ENCODE data around the gene NPRL2. TPM values are rescaled to one million over a fixed set of nuclear protein-coding genes. Genes with fewer than 3 reads are reported as not detected.

NPRL2 gene
- total RNA-seq, 1 donor from 2014 or later, result 30.4 TPM

- H3K4me1 Mint-ChIP-seq (ENCODE audit: low read depth, unreplicated experiment), result peaks cover 12% of the 10 kb centered on the region
Measured at GRCh38 chr3:50388016-50388719, 37.6 kb upstream of the NPRL2 start.

DNA sequence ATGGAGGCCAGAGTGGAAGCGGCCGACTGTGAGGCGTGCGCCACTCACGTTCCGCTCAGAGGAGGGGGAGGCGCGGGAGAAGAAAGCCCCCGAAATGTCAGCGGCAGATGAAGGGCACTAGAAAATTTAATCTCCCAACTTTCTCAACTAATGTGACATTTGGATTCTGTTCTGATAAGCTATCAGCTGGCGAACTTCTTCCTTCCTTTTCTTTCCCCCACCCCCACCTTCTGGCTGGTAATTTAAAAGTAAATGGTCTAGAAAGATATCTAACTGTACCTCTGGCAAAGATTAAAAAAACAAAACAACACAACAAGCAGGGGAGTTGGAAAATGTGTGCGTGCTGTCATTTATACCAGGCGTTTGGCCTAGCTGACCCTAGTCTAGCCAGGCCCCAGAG lies 35.2 kb upstream of the NPRL2 start:
- peaks cover 20% of the 10 kb centered on the region for H3K4me1 Mint-ChIP-seq (ENCODE audit: low read depth, unreplicated experiment)
- peaks cover 6% of the 10 kb centered on the region for H3K27me3 Mint-ChIP-seq (ENCODE audit: unreplicated experiment)
- H3K36me3 Mint-ChIP-seq (ENCODE audit: unreplicated experiment), result no peaks in the 10 kb centered on the region
- no peak overlapping the region for H3K4me3 Mint-ChIP-seq (ENCODE audit: unreplicated experiment)
- H3K27ac Mint-ChIP-seq (ENCODE audit: unreplicated experiment), result no peak overlapping the region
- no peak for TF ChIP-seq CTCF (IDR thresholded peaks at IDR 0.05; ENCODE audit: partially characterized antibody, unreplicated experiment)
- DNase-seq, result no peak
- peaks cover 2% of the 10 kb centered on the region for H3K9me3 Mint-ChIP-seq (ENCODE audit: unreplicated experiment)

More at GRCh38 chr3:50388016-50388719, 37.6 kb upstream of the NPRL2 start:
- Mint-ChIP-seq H3K9me3 (ENCODE audit: unreplicated experiment) (peaks cover 2% of the 10 kb centered on the region), H3K36me3 (ENCODE audit: unreplicated experiment) (no peaks in the 10 kb centered on the region), H3K27ac (ENCODE audit: unreplicated experiment) (no peak overlapping the region), H3K4me3 (ENCODE audit: unreplicated experiment) (no peak overlapping the region), H3K27me3 (ENCODE audit: unreplicated experiment) (peaks cover 8% of the 10 kb centered on the region)
- DNase-seq, result peak; percentile 68
- peak; percentile 34 for TF ChIP-seq CTCF (IDR thresholded peaks at IDR 0.05; ENCODE audit: partially characterized antibody, unreplicated experiment)

DNA sequence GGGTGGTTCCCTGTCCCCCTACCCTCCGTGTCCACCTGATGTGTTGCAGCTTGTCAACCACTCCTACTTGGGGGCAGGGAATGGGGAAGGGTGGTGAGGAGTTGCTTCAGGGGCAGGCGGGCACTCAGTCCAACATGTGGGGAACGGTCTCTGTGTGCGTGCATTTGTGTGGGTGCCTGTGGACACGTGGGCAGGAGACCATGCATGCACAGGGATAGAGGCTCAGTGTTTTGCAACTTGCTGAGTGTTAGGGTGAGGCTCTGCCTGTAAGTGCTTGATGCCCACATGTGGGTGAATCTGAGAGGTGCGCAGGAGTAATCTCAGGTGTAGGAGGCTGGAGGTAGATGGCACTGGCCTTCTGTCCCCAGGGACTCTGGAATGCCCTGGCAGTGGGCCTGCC lies 33.2 kb upstream of the NPRL2 start:
- Mint-ChIP-seq H3K4me3 (ENCODE audit: unreplicated experiment) (no peak overlapping the region), H3K36me3 (ENCODE audit: unreplicated experiment) (no peaks in the 10 kb centered on the region), H3K9me3 (ENCODE audit: unreplicated experiment) (peaks cover 4% of the 10 kb centered on the region), H3K4me1 (ENCODE audit: low read depth, unreplicated experiment) (peaks cover 24% of the 10 kb centered on the region), H3K27me3 (ENCODE audit: unreplicated experiment) (peaks cover 9% of the 10 kb centered on the region), H3K27ac (ENCODE audit: unreplicated experiment) (no peak overlapping the region)
- no peak for DNase-seq
- TF ChIP-seq CTCF (IDR thresholded peaks at IDR 0.05; ENCODE audit: partially characterized antibody, unreplicated experiment), result no peak

- Mint-ChIP-seq H3K9me3 (ENCODE audit: unreplicated experiment) (peaks cover 4% of the 10 kb centered on the region), H3K27me3 (ENCODE audit: unreplicated experiment) (peaks cover 8% of the 10 kb centered on the region), H3K4me1 (ENCODE audit: low read depth, unreplicated experiment) (peaks cover 22% of the 10 kb centered on the region), H3K27ac (ENCODE audit: unreplicated experiment) (no peak overlapping the region), H3K4me3 (ENCODE audit: unreplicated experiment) (no peak overlapping the region), H3K36me3 (ENCODE audit: unreplicated experiment) (no peaks in the 10 kb centered on the region)
- TF ChIP-seq CTCF (IDR thresholded peaks at IDR 0.05; ENCODE audit: partially characterized antibody, unreplicated experiment), result no peak
- no peak for DNase-seq
Measured at GRCh38 chr3:50382722-50383121, 32.1 kb upstream of the NPRL2 start.

GRCh38 chr3:50381383-50381782 lies 30.8 kb upstream of the NPRL2 start:
- peaks cover 5% of the 10 kb centered on the region for H3K9me3 Mint-ChIP-seq (ENCODE audit: unreplicated experiment)
- no peak for DNase-seq
- H3K4me1 Mint-ChIP-seq (ENCODE audit: low read depth, unreplicated experiment), result peaks cover 18% of the 10 kb centered on the region
- peaks cover 7% of the 10 kb centered on the region for H3K27me3 Mint-ChIP-seq (ENCODE audit: unreplicated experiment)
- no peaks in the 10 kb centered on the region for H3K36me3 Mint-ChIP-seq (ENCODE audit: unreplicated experiment)
- TF ChIP-seq CTCF (IDR thresholded peaks at IDR 0.05; ENCODE audit: partially characterized antibody, unreplicated experiment), result no peak
- no peak overlapping the region for H3K4me3 Mint-ChIP-seq (ENCODE audit: unreplicated experiment)
- no peak overlapping the region for H3K27ac Mint-ChIP-seq (ENCODE audit: unreplicated experiment)
